ENCODE measurements around the gene CENPB. TPM values are rescaled to one million over a fixed set of nuclear protein-coding genes. Genes with fewer than 3 reads are reported as not detected.

Gene CENPB
- total and polyA plus RNA-seq, 5 donors from 2014 or later: 1.2 to 38.5 (median 1.6) TPM

DNA sequence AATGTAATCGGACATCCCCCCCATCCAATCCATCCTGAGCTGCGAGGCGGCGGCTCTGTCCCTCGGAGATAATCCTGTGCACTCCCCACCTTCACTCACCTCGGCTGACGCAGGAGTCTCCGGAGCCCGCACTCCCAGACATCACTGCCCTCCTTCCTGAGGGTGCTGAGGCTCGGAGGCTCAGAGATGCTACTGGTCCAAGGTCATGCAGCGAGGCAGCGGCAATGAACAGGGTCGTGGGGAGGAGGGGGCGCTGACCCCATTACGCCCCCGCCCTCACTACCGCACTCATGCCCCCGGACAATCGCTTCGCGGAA is 19.5 kb downstream of the CENPB start:
- DNase-seq: no peak

DNA sequence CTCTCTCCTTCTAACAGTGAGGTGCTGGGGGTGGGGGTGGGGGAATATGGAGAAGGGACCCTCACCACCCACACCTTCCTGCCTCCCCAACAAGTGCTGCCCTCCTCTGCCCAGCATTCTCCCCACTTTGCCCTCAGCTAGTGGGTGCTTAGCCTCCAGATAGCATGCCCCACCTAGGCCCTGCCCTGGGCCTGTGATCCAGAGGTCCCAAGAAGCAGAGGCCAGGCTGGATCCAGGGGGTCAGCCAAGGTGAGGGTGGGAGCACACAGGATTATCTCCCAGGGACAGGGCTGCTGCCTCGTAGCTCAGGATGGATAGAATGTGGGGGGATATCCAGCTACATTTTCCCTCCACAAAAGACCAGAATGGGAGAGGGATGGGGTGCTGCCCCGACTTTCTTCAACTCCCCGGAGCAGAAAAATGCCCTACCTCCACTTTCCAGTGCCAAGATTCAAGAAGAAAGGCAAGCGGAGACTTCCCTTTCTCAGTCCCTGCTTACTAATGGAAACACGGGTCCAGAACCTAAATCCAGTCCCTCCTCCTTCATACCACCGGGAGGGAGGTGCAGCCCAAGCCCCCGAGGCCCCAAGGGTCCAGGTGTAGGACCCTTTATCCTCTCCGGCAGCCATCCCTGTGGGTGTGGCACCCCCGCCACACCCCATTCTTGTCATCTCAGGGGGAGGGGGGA is 20.0 kb downstream of the CENPB start:
- Mint-ChIP-seq H3K4me3 (peak overlapping the region; percentile 82 to 92 (median 88)), H3K27me3 (no peaks in the 10 kb centered on the region), H3K9me3 (peaks cover 0 to 1% (median 0%) of the 10 kb centered on the region in 7 donors), H3K36me3 (no peaks in the 10 kb centered on the region), H3K4me1 (peaks cover 0 to 30% (median 8%) of the 10 kb centered on the region in 4 donors), H3K27ac (peak overlapping the region in 2 of 3 donors; percentile 26 to 65)
- no peak overlapping the region for H3K27ac ChIP-seq (ENCODE audit: insufficient read depth, low read length, poor library complexity, severe bottlenecking)
- no peaks in the 10 kb centered on the region for H3K36me3 ChIP-seq (ENCODE audit: control insufficient read depth, insufficient read depth, low read length)
- ATAC-seq (ENCODE audit: low read depth in 2 of 2) (no peak), DNase-seq (no peak)
- H3K9me3 ChIP-seq (ENCODE audit: control insufficient read depth in 2 of 2, low read length in 2 of 2): no peaks in the 10 kb centered on the region
- peaks cover 24% of the 10 kb centered on the region for H3K4me1 ChIP-seq (ENCODE audit: control insufficient read depth, insufficient read depth, low read length, poor library complexity, severe bottlenecking)
- no peaks in the 10 kb centered on the region for H3K27me3 ChIP-seq (ENCODE audit: control insufficient read depth, insufficient read depth, low read length)
- peak overlapping the region; percentile 30 for H3K4me3 ChIP-seq (ENCODE audit: low read depth, low read length)

More for the DNA sequence above, 19.5 kb downstream of the CENPB start:
- H3K4me1 ChIP-seq (ENCODE audit: control insufficient read depth, insufficient read depth, low read length, poor library complexity, severe bottlenecking): peaks cover 24% of the 10 kb centered on the region
- H3K27ac ChIP-seq (ENCODE audit: insufficient read depth, low read length, poor library complexity, severe bottlenecking): peak overlapping the region; percentile 99
- Mint-ChIP-seq H3K4me3 (peak overlapping the region; percentile 82 to 92 (median 88)), H3K27ac (peak overlapping the region in 2 of 3 donors; percentile 26 to 65), H3K36me3 (no peaks in the 10 kb centered on the region), H3K4me1 (peaks cover 0 to 30% (median 8%) of the 10 kb centered on the region in 4 donors), H3K9me3 (peaks cover 0 to 2% (median 0%) of the 10 kb centered on the region in 7 donors), H3K27me3 (peaks cover 4% of the 10 kb centered on the region)
- H3K9me3 ChIP-seq (ENCODE audit: control insufficient read depth in 2 of 2, low read length in 2 of 2): no peaks in the 10 kb centered on the region
- H3K4me3 ChIP-seq (ENCODE audit: low read depth, low read length): peak overlapping the region; percentile 30
- H3K27me3 ChIP-seq (ENCODE audit: control insufficient read depth, insufficient read depth, low read length): no peaks in the 10 kb centered on the region
- no peaks in the 10 kb centered on the region for H3K36me3 ChIP-seq (ENCODE audit: control insufficient read depth, insufficient read depth, low read length)
- ATAC-seq (ENCODE audit: low read depth in 2 of 2): no peak

DNA sequence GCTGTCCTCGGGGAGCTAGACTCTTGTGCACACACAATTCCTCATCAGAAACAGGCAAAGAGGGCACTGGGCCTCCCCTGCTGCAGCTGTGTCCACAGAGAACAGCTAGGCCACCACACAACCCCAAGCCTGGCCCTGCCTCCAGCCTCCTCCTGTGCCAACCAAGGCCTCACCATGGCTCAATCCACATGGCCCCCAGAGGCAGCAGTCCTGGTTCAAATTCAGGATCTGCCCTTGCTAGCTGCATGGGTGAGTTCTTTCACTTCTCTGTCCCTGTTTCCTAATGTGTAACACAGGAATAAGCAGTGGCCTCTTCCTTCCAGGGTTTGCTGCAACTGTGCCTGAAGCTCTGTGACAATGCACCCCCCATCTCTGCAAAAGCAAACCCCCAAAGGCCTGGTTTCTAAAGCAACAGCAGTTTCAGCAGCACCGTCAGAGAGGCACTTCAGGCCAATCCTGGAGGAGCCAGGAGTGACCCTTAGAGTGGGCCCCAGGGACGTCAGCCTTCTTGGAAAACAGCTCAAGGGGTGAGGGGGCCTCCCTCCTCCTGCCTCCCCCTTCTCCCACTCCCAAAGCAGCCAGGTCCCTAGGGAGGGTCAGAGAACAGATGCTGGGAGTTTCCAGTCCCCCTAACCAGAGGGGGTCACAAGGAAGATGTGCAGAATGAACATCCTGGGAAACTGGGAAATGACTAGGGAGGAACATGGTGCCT is 21.2 kb downstream of the CENPB start:
- H3K4me3 Mint-ChIP-seq: peak overlapping the region in 3 of 4 donors; percentile 21 to 73 (median 61)
- peaks cover 24% of the 10 kb centered on the region for H3K4me1 ChIP-seq (ENCODE audit: control insufficient read depth, insufficient read depth, low read length, poor library complexity, severe bottlenecking)
- H3K27me3 ChIP-seq (ENCODE audit: control insufficient read depth, insufficient read depth, low read length): no peaks in the 10 kb centered on the region
- no peaks in the 10 kb centered on the region for H3K36me3 Mint-ChIP-seq
- no peaks in the 10 kb centered on the region for H3K9me3 ChIP-seq (ENCODE audit: control insufficient read depth in 2 of 2, low read length in 2 of 2)
- H3K27ac Mint-ChIP-seq: peak overlapping the region in 1 of 3 donors; percentile 36
- DNase-seq (no peak), ATAC-seq (ENCODE audit: low read depth in 2 of 2) (no peak)
- H3K36me3 ChIP-seq (ENCODE audit: control insufficient read depth, insufficient read depth, low read length): no peaks in the 10 kb centered on the region
- H3K27me3 Mint-ChIP-seq: no peaks in the 10 kb centered on the region
- H3K27ac ChIP-seq (ENCODE audit: insufficient read depth, low read length, poor library complexity, severe bottlenecking): no peak overlapping the region
- peaks cover 0 to 1% (median 0%) of the 10 kb centered on the region in 7 donors for H3K9me3 Mint-ChIP-seq
- H3K4me1 Mint-ChIP-seq: peaks cover 0 to 30% (median 9%) of the 10 kb centered on the region in 4 donors
- H3K4me3 ChIP-seq (ENCODE audit: low read depth, low read length): no peak overlapping the region

DNA sequence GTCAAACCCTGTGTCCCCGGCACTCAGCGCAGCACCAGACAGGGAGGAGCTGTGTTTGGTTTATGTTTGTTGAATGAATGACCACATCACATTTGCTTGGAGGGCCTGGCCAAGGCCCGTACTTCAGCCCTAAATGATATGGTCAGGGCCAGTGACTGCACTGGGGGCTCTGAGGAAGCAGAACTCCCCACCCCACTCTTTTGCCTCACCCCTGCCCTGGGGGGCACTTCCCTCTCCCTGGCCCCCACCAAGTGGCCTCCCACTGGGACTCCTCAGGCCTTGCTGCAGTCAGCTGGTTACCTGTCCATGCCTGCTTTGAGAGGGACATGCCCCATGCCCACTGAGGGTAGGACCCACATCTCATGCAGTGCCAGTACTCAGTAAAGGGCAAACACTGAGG is 21.9 kb downstream of the CENPB start:
- peak overlapping the region in 2 of 4 donors; percentile 35 to 75 for H3K4me3 Mint-ChIP-seq
- H3K4me1 Mint-ChIP-seq: peaks cover 0 to 32% (median 9%) of the 10 kb centered on the region in 4 donors

DNA sequence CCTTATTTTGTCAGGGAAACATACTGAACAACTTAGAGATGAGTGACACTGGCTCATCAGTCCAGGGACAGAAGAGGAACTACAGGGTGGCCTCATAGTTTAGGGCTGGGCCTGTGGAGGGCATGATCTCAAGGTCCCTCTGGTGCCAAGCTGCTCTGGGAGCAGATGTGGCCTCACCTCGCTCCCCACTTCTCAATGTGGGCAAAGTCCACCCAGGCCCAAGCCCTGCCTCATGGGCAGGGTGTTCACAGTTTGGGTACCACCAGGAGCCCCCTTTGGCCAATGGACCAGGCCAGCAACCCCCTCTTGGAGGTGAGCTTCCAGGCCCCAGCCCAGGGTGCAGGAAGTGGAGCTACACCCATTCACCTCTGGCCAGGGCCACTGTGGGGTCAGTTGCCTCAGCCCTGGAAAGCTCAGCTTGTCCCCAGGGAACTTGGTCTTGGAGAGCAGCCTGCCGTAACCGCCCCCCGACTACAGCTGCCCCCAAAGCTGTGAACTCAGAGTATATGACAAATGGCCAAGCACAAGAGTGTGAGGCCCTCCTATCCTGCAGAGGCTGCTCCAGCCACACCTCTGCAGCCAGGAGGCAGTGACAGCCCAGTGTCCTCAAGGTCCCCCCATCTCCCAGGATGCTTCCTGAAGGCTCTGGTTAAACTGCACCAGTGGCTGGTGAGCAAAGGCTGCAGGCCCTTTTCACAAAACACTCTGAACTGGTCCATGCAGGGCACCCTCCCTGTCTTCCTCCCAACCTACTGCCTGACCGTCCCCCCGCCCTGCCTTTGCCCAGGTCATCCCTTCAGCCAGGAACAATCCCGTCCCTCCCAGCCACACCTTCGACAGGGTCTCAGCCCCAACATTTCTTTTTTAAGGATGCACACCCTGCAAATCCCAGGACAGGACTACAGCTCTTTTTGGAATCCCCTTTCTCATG is 22.6 kb downstream of the CENPB start:
- Histone ChIP-seq H3K36me3 (ENCODE audit: control insufficient read depth, insufficient read depth, low read length) (no peaks in the 10 kb centered on the region), H3K9me3 (ENCODE audit: control insufficient read depth in 2 of 2, low read length in 2 of 2) (no peaks in the 10 kb centered on the region), H3K27ac (ENCODE audit: insufficient read depth, low read length, poor library complexity, severe bottlenecking) (no peak overlapping the region), H3K4me3 (ENCODE audit: low read depth, low read length) (no peak overlapping the region), H3K27me3 (ENCODE audit: control insufficient read depth, insufficient read depth, low read length) (no peaks in the 10 kb centered on the region), H3K4me1 (ENCODE audit: control insufficient read depth, insufficient read depth, low read length, poor library complexity, severe bottlenecking) (peaks cover 22% of the 10 kb centered on the region)
- DNase-seq: no peak
- Mint-ChIP-seq H3K36me3 (peaks cover 4% of the 10 kb centered on the region), H3K9me3 (peaks cover 0 to 1% (median 0%) of the 10 kb centered on the region in 7 donors), H3K4me3 (peak overlapping the region in 3 of 4 donors; percentile 35 to 79 (median 75)), H3K27ac (peak overlapping the region in 1 of 3 donors; percentile 41), H3K4me1 (peaks cover 0 to 29% (median 7%) of the 10 kb centered on the region in 4 donors), H3K27me3 (no peaks in the 10 kb centered on the region)
- no peak for ATAC-seq (ENCODE audit: low read depth in 2 of 2)

More for the DNA sequence above, 21.9 kb downstream of the CENPB start:
- no peak overlapping the region for H3K27ac ChIP-seq (ENCODE audit: insufficient read depth, low read length, poor library complexity, severe bottlenecking)
- H3K27me3 Mint-ChIP-seq: no peaks in the 10 kb centered on the region
- peak overlapping the region in 1 of 3 donors; percentile 36 for H3K27ac Mint-ChIP-seq
- H3K36me3 ChIP-seq (ENCODE audit: control insufficient read depth, insufficient read depth, low read length): no peaks in the 10 kb centered on the region
- ATAC-seq (ENCODE audit: low read depth in 2 of 2): no peak
- H3K4me3 ChIP-seq (ENCODE audit: low read depth, low read length): no peak overlapping the region
- H3K4me1 ChIP-seq (ENCODE audit: control insufficient read depth, insufficient read depth, low read length, poor library complexity, severe bottlenecking): peaks cover 24% of the 10 kb centered on the region
- peaks cover 2% of the 10 kb centered on the region for H3K36me3 Mint-ChIP-seq
- no peak for DNase-seq
- H3K9me3 Mint-ChIP-seq: peaks cover 0 to 1% (median 0%) of the 10 kb centered on the region in 7 donors
- H3K27me3 ChIP-seq (ENCODE audit: control insufficient read depth, insufficient read depth, low read length): no peaks in the 10 kb centered on the region
- H3K9me3 ChIP-seq (ENCODE audit: control insufficient read depth in 2 of 2, low read length in 2 of 2): no peaks in the 10 kb centered on the region

DNA sequence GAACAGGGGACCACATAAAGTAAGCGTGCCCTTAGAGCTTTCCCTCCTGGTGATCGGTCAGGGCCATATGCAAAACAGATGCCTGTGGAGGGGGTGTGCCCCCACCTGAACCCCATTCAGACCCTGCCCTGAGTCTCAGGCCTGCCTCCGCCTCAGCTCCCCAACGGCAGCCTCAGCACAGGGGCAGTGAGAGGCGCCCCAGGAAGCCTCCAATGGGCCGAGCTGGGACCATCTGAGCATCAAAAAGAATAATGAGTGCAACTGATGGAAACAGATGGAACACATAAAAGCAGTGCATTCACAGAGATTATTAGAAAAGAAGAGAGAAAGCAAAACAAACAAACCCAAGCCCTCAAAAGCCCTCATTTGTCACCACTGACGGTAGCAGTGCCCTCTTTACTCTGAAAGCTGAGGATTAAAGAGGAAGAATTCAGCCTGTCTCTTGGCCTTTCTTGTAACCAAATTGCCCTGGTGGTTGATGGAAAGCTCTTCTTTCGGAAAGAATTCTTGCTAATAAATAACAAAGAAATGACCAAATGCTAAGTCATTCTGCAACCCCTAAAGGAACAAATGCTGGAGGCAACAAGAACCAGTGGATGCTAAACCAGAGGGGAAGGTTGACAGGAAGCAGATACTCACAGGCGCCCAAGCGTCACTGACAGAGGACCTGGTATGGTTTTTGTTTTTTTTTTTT is 25.7 kb downstream of the CENPB start:
- Mint-ChIP-seq H3K27me3 (no peaks in the 10 kb centered on the region), H3K4me1 (peaks cover 0 to 10% (median 1%) of the 10 kb centered on the region in 4 donors), H3K27ac (peak overlapping the region in 1 of 3 donors; percentile 28), H3K36me3 (peaks cover 8% of the 10 kb centered on the region), H3K9me3 (peaks cover 0 to 1% (median 0%) of the 10 kb centered on the region in 7 donors), H3K4me3 (no peak overlapping the region)
- Histone ChIP-seq H3K9me3 (ENCODE audit: control insufficient read depth in 2 of 2, low read length in 2 of 2) (no peaks in the 10 kb centered on the region), H3K36me3 (ENCODE audit: control insufficient read depth, insufficient read depth, low read length) (no peaks in the 10 kb centered on the region), H3K27me3 (ENCODE audit: control insufficient read depth, insufficient read depth, low read length) (no peaks in the 10 kb centered on the region), H3K27ac (ENCODE audit: insufficient read depth, low read length, poor library complexity, severe bottlenecking) (no peak overlapping the region), H3K4me1 (ENCODE audit: control insufficient read depth, insufficient read depth, low read length, poor library complexity, severe bottlenecking) (no peaks in the 10 kb centered on the region), H3K4me3 (ENCODE audit: low read depth, low read length) (no peak overlapping the region)
- ATAC-seq (ENCODE audit: low read depth in 2 of 2): no peak
- DNase-seq: no peak

DNA sequence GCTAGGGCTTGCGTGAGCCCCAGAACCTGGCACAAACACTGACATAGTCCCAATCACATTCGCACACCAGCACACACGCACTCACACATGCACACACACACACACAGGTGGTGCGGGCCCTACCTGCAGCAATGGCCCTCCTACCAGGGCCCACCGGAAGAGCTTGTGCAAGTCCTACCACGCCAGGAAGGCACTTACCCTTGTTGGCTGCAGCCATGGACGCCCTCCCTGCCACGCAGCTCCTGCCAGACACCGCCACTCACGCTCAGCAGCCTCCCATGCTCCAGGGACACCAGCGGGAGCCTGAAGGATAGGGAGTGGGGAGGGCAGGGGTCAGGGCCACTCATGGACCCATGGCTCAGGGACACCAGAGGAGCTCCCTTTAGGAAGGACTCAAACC is 26.7 kb downstream of the CENPB start:
- ATAC-seq (ENCODE audit: low read depth in 2 of 2) (no peak), DNase-seq (no peak)
- no peak overlapping the region for H3K4me3 ChIP-seq (ENCODE audit: low read depth, low read length)
- H3K36me3 Mint-ChIP-seq: peaks cover 8% of the 10 kb centered on the region
- H3K9me3 ChIP-seq (ENCODE audit: control insufficient read depth in 2 of 2, low read length in 2 of 2): no peaks in the 10 kb centered on the region
- no peaks in the 10 kb centered on the region for H3K27me3 Mint-ChIP-seq
- H3K27ac ChIP-seq (ENCODE audit: insufficient read depth, low read length, poor library complexity, severe bottlenecking): no peak overlapping the region
- H3K36me3 ChIP-seq (ENCODE audit: control insufficient read depth, insufficient read depth, low read length): no peaks in the 10 kb centered on the region
- H3K27me3 ChIP-seq (ENCODE audit: control insufficient read depth, insufficient read depth, low read length): no peaks in the 10 kb centered on the region
- peaks cover 0 to 1% (median 0%) of the 10 kb centered on the region in 7 donors for H3K9me3 Mint-ChIP-seq
- no peaks in the 10 kb centered on the region for H3K4me1 ChIP-seq (ENCODE audit: control insufficient read depth, insufficient read depth, low read length, poor library complexity, severe bottlenecking)
- H3K27ac Mint-ChIP-seq: peak overlapping the region in 1 of 3 donors; percentile 62
- peaks cover 0 to 4% (median under 1%) of the 10 kb centered on the region in 4 donors for H3K4me1 Mint-ChIP-seq
- H3K4me3 Mint-ChIP-seq: no peak overlapping the region

Data from CD4-positive, CD25-positive, alpha-beta regulatory T cell (primary cell).